Uterus (tissue), 4 donors: ENCODE measurements around the gene PRKAB1. TPM values are rescaled to one million over a fixed set of nuclear protein-coding genes. Genes with fewer than 3 reads are reported as not detected.

Experiments
- DNase-seq, 2 donors: peaks; one replicate each; pipeline ENCODE4 v3.0.0-alpha.2; 2019 to 2020
- H3K27ac ChIP-seq, 2 donors: fragments of 200-600 bp; sonication (generic); 1 replicate in 1 of 2; 2 replicates in 1 of 2; pipeline ENCODE4 v1.5.1; 2016 to 2018
- H3K27me3 ChIP-seq, 2 donors: fragments of 200-600 bp; sonication (generic); one replicate each; pipeline ENCODE4 v1.5.1; 2018 to 2019; ENCODE audit warnings: control low read depth in 1 of 2
- H3K36me3 ChIP-seq, 2 donors: fragments of 200-600 bp; sonication (generic); one replicate each; pipeline ENCODE4 v1.5.1; 2019; ENCODE audit warnings: control low read depth in 1 of 2
- H3K4me1 ChIP-seq, 2 donors: fragments of 200-600 bp; sonication (generic); one replicate each; pipeline ENCODE4 v1.5.1; 2018 to 2019; ENCODE audit warnings: control low read depth in 1 of 2
- H3K4me3 ChIP-seq, 2 donors: fragments of 200-600 bp; sonication (generic); 1 replicate in 1 of 2; 2 replicates in 1 of 2; pipeline ENCODE4 v1.5.1; 2018 to 2019; ENCODE audit warnings: mild to moderate bottlenecking in 1 of 2
- H3K9me3 ChIP-seq, 2 donors: fragments of 200-600 bp; sonication (generic); one replicate each; pipeline ENCODE4 v1.5.1; 2019; ENCODE audit warnings: control low read depth in 1 of 2
- CTCF ChIP-seq, 4 experiments: fragments of 200-600 bp in 2 of 4; fragments of 450-650 bp in 2 of 4; sonication (generic) in 2 of 4; IDR thresholded peaks; one replicate each; pipeline ENCODE4 v1.5.1; 2016 to 2019; ENCODE audit warnings: antibody characterized with exemption in 4 of 4, mild to moderate bottlenecking in 2 of 4, moderate library complexity in 1 of 4
- POLR2A ChIP-seq, 2 donors: fragments of 450-650 bp; IDR thresholded peaks; one replicate each; pipeline ENCODE4 v1.6.1; 2016; ENCODE audit warnings: antibody characterized with exemption in 2 of 2, mild to moderate bottlenecking in 1 of 2, moderate library complexity in 1 of 2
- intact Hi-C: fragments of 100-400 bp; cut with DNase I; formaldehyde crosslinking; loops from one replicate; pipeline ENCODE4 v1.15.1; 2023; ENCODE audit warnings: low total_unique reads
- microRNA counts, 2 donors: library from miRNA; unstranded; fragments of <30 nt; microRNA quantifications; one replicate each; lab custom pipeline; 2016 to 2017
- microRNA-seq: library from miRNA; unstranded; fragments of <30 nt; microRNA quantifications from one replicate; pipeline ENCODE4, GENCODE V29; 2016; ENCODE audit warnings: borderline microRNAs expressed, borderline replicate concordance
- small RNA-seq: library from RNA; depleted of rRNA; stranded (forward); fragments of <200 nt; gene quantifications from one replicate; pipeline ENCODE3, GENCODE V24; 2016
- total RNA-seq, 4 donors: library from RNA; depleted of rRNA in 3 of 4; stranded (reverse); fragments of >200 nt in 3 of 4; gene quantifications; one replicate each; pipeline versions ENCODE4 v1.1.0 to v1.2.4, GENCODE V29; 2014 to 2023
- donor health status: DM: yes; HTN: yes; CAD: no.

Gene PRKAB1
- total RNA-seq, 4 donors from 2014 or later, result 10.9 to 44.1 (median 32.8) TPM

GRCh38 chr12:119728444-119728745 lies 60.5 kb downstream of the PRKAB1 start:
- intact Hi-C loops, result no loop called here
- Histone ChIP-seq H3K36me3 (no peaks in the 10 kb centered on the region), H3K4me3 (no peak overlapping the region), H3K4me1 (no peaks in the 10 kb centered on the region), H3K27me3 (no peaks in the 10 kb centered on the region), H3K9me3 (no peaks in the 10 kb centered on the region), H3K27ac (no peak overlapping the region)
- DNase-seq, result no peak
- TF ChIP-seq CTCF (IDR thresholded peaks at IDR 0.05) (no peak), POLR2A (IDR thresholded peaks at IDR 0.05) (no peak)

- Histone ChIP-seq H3K9me3 (no peaks in the 10 kb centered on the region), H3K4me3 (no peak overlapping the region), H3K27me3 (no peaks in the 10 kb centered on the region), H3K27ac (no peak overlapping the region), H3K4me1 (no peaks in the 10 kb centered on the region), H3K36me3 (no peaks in the 10 kb centered on the region)
- intact Hi-C loops, result no loop called here
- no peak for DNase-seq
- no peak for TF ChIP-seq CTCF (IDR thresholded peaks at IDR 0.05)
These were observed 61.9 kb downstream of the PRKAB1 start for GRCh38 chr12:119729871-119730270.

GRCh38 chr12:119730381-119730780 lies 62.4 kb downstream of the PRKAB1 start:
- H3K4me3 ChIP-seq, result no peak overlapping the region
- no peaks in the 10 kb centered on the region for H3K4me1 ChIP-seq
- H3K9me3 ChIP-seq, result no peaks in the 10 kb centered on the region
- no peak overlapping the region for H3K27ac ChIP-seq
- TF ChIP-seq CTCF (IDR thresholded peaks at IDR 0.05) (no peak), POLR2A (IDR thresholded peaks at IDR 0.05) (no peak)
- no peak for DNase-seq
- intact Hi-C loops, result no loop called here
- H3K36me3 ChIP-seq, result no peaks in the 10 kb centered on the region
- H3K27me3 ChIP-seq, result no peaks in the 10 kb centered on the region

MicroRNA genes within 50 kb of the gene (microRNA counts, 767-probe panel; counts per million panel counts)
- 0 counts per million in 2 donors for microRNA hsa-miR-1178 (lab: Ali Mortazavi, UCI)

Small RNA genes within 50 kb of the gene (microRNA-seq; reads per million reads assigned to microRNA genes)
- gene MIR1178, result not detected

Small RNA genes within 50 kb of the gene (small RNA-seq; reads per million reads assigned to genes)
- not detected for gene RN7SKP197

Other genes starting within 250 kb of the PRKAB1 start
- gene TMEM233, start 74.4 kb upstream of the PRKAB1 start, total RNA-seq, result under 1 TPM in 2 of 4 donors, not detected in 2; 0.21 TPM
- gene CIT, start 209.2 kb downstream of the PRKAB1 start, total RNA-seq, result 10 to 100 TPM in 2 of 4 donors, under 1 TPM in 2; under 0.01 to 28.1 (median 5.8) TPM